ENCODE results near the gene MOB1B.

Gene MOB1B

DNA sequence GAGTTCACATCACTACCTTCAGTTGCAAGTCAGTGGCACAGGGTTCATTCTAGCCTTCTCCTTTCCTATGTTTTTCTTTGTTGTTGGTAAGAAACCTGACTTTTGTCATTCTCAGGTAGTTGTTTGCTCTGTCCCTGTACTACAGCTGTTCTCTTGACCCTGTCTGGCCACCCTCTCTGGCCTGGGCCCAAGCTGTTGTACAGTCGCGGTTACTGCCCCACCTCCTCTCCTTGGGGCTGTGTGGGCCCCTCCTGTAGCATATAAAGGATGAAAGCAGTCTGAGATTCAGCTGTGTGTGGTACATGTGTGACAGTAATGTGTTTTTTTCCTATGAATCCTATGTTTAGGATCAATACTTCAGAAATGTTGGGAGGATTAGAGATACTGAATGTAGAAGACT lies 12.5 kb downstream of the MOB1B start:
- no peak for DNase-seq

DNA sequence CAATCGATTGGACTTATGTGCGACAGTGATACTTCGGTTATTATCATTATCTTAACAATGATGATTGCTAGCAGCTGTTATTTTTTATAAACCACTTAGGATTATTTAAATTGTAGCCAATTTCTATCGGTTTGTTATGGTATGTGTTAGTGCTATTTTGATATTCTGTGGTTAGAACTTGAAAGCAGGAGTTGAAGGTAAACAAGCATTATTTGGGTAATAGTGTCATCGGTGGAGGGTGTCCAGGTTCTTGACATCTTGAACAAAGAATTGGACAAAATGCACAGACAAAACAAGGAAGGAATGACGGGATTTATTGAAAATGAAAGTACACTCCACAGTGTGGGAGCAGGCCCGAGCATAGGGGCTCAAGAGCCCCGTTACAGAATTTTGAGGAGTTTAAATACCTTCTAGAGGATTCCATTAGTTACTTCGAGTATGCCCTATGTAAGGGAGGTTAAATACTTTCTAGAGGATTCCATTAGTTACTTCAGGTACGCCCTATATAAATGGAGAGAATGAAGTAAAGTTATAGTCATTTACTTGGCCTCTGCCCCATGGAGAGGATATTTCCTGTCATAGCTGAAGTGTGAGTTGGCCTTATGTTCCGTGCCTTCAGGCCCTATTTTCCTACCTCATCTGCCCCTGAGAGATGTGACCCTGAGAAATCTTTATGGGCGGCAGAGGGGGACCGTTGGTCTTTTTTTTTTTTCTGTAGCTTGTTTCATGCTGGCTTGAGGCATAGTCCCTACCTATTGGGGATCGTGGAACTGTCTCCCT lies 13.1 kb downstream of the MOB1B start:
- DNase-seq = no peak

DNA sequence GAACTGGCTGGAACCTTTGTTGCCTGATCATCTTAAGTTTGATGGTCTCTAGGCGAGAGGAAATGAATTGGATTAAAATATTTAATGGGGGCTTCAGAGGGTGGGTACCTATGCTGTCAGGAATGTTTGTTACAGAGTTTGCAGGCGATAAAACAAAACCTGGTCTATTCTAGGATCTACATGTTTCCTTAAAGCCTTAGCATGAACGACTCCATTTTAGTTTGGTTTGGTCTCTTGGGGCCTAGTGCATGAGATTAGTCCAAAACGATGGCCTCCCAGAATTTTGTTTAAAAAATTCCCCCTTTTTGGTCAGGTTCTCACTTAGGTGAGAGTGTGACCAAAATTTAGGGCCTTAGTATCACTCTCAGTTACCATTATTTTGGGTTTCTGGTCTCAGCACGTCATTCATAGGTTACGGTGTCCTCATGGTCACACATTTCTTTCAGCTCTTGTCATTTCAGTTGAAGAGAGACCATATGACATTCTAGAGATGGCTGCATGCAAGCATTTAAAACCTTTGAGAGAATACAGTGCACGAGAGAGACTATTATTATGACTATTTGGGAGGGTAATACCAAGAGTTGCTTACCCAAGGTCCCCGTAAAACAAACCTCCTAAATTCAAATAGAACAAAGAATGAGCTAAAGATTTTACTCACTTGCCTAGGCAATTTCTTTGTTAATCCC lies 13.8 kb downstream of the MOB1B start:
- DNase-seq = no peak

DNA sequence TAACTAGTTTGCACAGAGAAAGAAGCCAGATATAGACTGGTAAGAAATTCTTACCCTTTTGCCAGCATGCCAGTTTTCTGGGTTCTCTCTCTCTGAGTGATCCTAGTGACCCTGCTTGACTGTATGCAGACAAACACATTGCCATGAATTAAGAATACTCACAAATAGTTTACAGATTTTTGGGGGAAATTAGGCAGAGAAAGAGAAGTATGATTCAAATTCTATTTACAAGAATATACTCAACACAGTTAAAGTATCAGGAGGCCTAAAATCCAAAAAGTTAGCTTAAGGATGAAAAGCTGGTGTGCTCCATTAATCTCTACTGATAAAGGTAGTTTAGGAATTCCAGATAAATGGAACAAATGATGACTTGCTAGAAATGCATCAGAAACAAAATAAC lies 18.4 kb downstream of the MOB1B start:
- no peak for DNase-seq

DNA sequence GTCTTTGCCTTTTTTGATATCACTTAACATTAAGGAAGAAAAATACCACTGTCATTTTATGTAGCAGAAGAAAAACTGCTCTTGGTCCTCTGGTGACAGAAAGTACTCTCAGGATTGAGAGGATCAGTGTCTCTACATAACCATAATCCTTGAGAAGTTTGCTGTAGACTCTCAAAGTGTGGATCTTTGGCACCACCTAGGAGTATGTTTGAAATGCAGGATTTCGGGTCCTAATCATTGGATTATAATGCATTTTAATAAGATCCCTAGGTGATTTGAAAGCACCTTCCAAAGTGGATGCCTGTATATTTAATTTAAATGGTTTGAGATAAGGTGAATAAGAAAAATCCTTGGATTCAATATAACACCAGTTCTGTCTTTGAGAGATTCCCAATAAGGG lies 23.2 kb downstream of the MOB1B start:
- DNase-seq = no peak

DNA sequence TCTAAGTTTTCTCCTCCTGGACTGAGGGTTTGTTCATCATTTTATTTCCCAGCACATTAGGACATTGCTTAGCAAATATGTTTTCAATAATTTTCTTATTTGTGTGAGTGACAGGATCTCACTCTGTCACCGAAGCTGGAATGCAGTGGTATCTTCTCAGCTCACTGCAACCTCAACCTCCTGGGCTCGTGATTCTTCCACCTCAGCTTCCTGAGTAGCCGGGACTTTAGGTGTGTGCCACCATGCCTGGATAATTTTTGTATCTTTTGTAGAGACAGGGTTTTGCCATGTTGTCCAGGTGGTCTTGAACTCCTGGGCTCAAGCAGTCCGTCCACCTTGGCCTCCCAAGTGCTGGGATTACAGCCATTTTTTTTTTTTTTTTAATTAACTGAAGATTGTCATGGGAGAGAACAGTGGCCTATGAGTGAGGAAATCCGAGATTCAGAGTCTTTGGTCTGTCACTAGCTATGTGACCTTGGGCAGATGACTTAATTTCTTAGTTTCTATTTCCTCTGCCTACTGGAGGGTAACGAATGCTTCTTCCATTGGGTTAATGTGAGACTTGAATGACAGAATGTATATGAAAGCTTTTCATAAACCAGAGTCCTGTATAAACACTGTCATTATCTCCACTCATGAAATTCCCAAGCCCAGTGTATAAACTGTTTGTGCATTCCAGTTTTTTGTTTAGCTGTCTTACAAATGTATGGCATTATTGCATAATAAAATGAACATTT lies 23.9 kb downstream of the MOB1B start:
- DNase-seq = no peak

DNA sequence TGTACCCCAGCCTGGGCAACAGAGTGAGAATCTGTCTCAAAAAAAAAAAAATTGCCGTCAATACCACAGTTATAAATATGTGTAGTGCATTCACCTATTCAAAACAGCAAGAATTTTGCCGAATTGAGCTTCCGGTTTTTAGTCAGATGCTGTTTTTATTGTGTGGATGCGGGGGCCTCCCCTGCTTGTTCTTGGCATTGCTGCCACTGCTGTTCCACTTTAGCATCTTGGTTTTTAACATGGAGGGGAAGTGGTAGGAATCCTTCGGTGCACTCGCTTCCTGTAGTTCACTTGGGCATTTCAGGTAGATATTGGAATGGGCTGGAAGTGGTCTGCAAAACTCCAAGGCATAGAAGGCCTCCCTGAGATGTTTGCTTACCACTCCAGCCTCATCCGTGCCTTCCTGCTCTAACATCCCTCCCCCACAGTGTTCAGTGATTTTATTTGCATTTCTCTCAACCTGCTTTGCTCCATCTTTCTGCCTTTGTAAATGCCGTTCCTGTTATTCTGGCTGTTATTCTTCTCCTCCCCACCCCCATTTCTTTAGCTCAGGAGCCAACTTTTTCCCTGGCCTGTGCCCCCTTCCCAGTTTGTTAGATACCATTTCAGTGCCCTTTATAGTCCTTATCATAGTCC lies 25.5 kb downstream of the MOB1B start:
- no peak for DNase-seq

DNA sequence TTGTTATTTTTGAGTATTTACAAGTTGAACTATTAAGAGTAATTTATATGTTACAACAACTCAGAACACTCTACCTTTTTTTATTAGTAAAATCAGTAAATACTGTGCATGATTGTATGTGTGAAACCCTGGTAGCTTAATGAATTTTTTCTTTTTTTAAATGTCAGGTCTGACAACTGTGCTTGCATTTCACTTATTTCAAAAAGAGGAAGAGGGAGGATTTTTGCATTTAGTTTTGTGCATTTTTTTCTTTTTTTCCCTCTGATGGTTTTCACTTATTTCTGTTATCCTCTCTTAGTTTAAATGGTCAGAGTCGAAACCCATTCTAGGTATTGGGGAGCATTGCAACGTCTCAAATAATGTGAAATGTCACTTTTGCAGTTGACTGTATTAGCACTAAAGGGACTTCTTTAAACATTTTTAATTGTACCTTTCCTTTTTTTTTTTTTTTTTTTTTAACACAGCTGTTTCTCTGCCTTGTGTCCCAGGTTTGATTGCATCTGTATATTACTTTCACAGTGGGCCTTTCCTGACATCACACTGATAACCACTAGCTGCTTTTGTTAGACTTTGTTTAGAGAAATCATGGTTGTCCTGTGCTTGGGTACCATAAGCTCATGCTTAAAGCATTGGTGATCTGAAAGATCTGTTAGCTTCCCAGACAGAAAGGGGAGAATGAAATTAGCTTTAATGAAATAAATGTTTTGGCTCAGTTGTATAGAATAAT lies 28.5 kb downstream of the MOB1B start:
- DNase-seq = no peak

DNA sequence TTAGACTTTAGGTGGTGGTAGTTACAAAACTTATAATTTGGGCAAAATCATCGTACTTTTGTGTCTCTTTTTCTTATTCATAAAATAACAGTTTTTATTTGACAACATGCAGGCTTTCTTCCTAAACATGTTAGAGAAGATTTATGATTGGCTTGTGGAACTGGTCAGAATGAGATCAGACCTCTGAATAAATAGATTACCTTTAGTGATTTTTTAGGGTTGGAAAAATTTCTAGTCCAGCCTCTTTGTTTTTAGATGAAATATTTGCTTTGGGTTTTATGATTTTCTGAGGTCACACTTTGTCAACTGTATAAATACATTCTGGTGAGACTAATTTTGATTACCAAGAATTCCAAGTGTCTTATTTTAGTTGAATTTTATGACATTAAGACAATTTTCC lies 29.2 kb downstream of the MOB1B start:
- no peak for DNase-seq

DNA sequence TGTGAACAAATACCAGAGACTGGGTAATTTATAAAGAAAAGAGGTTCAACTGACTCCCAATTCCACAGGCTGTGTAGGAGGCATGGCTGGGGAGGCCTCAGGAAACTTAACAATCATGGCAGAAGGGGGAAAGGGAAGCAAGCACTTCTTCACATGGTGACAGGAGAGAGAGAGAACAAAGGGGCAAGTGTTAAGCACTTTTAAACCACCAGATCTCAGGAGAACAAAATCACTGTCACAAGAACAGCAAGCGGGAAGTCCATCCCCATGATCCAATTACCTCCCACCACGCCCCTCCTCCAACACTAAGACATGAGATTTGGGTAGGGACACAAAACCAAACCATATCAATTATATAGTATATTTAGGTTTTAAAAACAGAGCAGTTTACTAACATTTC lies 30.8 kb downstream of the MOB1B start:
- no peak for DNase-seq

DNA sequence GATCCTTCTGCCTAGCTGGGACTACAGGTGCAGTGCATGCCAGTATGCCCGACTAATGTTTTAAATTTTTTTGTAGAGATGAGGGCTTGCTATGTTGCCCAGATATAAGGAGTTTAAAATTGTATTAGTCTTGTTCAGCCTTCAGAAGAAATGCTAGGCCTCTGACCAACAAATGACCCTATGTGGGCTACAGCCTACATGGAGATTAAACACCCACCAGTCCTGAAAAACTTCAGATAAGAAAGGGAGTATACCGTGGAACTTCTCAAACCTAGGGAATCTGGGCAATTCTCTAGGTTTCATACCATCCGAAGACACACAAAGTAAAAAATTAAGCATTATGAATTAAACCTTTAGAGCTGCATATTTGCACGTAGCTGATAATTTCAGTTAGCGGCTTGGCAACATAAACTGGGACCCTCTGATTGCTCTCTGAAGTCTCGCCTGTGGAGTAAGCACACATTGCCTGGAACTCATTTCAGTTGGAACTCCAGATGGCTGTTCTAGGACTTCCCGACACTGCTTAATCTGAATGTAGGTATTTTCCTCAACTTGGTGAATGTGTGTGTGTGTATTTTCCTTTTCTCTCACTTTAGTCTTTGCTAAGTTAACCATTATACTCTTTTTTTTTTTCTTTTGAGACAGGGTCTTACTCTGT lies 33.0 kb downstream of the MOB1B start:
- no peak for DNase-seq

DNA sequence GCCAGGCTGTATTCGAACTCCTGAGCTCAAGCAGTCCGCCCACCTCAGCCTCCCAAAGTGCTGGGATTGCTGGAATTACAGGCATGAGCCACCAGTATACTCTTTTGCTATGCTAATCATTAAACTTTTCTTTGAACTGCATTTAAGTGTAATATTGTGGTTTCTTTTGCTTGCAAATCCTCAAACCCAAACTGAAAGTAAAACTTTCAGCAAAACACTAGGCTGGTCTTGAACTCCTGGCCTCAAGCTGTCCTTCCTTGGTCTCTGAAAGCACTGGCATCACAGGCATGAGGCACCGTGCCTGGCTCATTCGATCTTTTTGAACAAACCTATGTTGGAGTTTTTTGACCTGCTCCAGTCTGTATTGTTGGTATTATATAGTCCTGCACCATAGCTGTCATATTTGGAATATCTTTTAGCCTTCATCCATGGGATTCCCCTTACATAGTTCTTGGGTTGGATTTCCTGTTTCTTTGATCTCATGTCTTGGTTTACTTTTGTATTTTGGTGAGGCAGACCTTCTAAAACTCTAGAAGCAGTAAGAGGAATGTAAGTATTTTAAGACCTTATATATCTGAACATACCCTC lies 34.1 kb downstream of the MOB1B start:
- peak; percentile 40 for DNase-seq

DNA sequence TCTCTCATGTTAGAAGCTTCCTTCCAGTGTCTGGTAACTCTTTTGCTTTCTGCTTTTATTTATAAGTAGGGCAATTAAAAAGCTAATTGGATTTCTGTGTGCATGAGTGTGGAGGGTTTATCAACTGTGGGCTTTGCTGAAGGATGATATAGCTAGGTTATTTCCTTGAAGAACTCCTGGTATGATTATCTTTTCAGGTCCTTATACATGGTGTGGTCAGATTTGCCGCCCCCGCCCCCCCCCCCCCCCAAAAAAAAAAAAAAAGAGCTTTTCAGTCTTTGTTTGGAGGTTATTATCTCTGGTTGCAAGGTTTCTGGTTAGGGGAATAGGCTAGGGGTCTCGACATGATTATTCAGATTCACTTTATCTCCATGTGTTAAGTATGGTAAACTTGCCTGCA lies 35.9 kb downstream of the MOB1B start:
- DNase-seq = no peak

DNA sequence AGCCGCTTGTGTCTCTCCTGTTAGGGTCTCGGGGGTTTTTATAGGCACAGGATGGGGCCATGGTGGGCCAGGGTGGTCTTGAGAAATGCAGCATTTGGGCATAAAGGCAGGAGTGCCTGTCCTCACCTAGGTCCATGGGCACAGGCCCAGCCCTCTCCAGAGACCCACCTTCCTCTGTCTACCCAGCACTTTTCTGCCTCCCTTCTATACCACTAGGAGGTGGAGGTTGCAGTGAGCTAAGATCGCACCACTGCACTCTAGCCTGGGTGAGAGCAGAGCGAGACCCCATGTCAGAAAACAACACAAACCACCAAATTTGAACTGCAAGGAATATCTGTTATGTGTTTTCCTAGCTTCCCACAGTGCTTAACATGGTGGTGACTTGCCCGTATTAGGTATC lies 38.0 kb downstream of the MOB1B start:
- DNase-seq = no peak

DNA sequence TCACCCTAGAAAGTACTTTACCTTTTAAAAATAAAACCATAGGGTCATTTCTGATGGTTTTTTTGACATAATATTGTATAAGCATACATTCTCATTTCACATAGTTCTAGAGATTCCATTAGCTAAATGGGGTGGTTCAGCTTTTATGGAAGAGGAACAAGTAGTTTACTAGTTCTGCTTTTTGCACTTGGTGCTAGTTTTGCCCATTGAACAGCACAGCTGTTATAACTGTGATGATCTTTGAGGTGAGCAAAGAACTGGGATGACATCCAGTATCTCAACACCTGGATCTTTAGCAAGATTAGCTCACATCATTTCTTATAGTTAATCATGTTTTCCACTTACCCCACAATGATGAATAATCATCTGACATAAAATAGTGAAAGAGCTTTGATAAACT lies 40.9 kb downstream of the MOB1B start:
- DNase-seq = no peak

DNA sequence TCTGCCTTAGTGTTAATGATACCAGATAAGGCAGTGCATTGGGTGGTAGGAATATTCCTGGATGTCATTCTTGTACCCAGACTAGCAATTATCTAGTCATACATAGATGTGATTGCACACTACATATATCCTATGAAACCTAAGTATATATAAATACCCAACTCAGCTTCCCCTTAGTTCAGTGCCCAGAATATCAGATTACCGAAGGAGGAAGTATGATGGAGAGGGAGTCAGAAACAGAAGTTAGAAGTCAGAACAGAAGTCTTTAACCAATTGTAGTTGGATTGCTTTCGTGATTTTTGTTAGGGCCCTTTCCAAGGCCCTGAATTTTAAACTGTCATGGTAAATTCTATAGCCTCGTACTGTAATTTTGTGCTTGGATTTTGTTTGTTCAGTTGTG lies 42.9 kb downstream of the MOB1B start:
- DNase-seq = no peak

DNA sequence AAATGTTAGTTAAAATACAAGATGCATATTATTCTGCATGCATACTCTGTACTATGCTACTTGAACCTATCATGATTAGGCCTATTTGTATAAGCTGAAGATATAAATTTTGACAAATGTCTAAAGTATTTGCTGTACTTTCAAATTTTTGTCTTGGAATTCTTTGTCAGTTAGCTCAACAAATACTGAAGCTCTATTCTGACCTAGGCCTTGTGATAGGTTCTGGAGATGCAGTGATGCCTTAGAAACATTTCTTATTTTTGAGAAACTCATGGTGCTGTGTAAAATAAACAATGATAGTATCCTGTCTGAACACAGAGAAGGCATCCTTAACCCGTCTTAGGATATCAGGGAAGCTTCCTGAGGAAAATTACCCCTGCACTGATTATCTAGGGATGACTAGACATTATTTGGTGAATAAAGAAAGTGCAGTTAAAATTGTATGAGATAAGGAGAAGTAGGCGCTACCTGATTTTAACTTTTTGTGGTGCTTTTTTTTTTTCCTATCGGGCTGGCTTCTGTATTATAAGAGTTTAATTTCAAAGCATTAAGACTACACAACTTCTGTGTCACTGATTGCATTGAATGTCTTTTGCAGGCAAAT lies 43.4 kb downstream of the MOB1B start:
- peak; percentile 33 for DNase-seq

DNA sequence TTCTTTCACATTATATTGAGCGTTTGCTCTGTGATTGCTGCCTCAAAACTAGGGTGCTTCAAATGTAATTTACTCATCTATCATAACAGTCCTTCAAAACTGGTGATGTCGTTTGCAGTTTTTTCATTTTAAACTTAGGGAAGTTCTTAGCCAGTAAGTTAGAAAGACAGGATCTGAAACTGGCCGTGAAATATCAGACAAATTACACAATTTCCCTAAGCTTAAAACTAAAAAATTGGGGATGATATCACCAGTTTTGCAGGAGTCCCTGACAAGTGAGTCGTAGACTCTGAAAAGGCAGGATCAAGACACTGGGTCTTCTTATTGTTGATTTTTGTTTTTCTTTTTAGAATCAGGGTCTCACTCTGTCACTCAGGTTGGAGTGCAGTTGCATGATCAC lies 44.8 kb downstream of the MOB1B start:
- DNase-seq = no peak

DNA sequence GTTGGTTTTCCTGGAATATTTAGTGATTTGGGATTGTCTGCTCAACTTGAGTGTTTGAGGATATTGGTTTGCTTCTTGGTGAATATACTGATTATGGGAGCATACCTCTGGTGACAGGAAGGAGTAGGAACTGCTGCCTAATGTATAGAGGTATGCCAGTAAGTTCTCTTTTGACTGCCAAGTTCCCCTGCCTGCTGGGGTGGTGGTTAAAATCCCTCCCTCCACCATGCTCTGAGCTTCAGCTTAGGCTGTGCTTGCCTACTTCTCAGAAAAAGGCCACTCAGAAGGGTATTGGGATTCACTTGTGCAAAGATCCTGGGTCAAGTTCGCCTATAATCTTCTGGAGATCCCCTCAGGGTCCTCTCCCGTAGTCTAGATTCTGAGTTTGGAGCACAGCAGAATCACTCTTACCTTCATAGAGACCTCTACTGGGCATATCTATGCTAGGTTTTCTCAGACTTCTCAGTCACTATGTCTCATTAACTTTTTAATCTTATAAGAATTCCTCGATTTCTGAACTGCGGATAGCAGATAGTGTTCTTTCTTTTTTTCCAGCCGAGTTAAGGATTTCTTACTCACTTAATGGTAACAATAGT lies 46.6 kb downstream of the MOB1B start:
- no peak for DNase-seq

DNA sequence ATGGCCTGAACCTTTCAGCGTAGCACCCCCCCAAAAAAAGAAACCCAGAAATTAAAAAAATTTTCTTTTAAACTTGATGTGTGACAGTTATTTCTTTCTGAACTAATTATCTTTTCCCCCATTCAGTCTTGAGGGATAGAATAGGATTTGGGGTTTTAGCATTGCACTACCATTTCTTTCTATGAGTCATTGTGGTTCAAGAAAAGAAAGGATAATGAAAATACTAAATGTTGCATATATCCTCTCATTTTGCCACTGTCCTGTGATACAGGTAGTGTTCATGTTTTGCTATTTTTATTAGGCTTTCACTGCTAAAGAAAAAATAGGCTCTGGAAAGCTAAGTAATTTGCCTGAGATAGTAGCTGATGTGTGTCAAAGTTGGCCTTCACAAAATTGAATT lies 51.9 kb downstream of the MOB1B start:
- peak; percentile 13 for DNase-seq
